ENCODE data around the gene GMDS. TPM values are rescaled to one million over a fixed set of nuclear protein-coding genes. Genes with fewer than 3 reads are reported as not detected.

The GMDS gene
- total RNA-seq, 1 experiment from 2014 or later = 31.1 TPM

- Mint-ChIP-seq H3K4me3 (ENCODE audit: unreplicated experiment) (no peak overlapping the region), H3K4me1 (ENCODE audit: low read depth, unreplicated experiment) (peaks cover 8% of the 10 kb centered on the region), H3K9me3 (ENCODE audit: unreplicated experiment) (no peaks in the 10 kb centered on the region), H3K36me3 (ENCODE audit: insufficient read depth, unreplicated experiment) (no peaks in the 10 kb centered on the region), H3K27ac (ENCODE audit: unreplicated experiment) (no peak overlapping the region), H3K27me3 (ENCODE audit: insufficient read depth, unreplicated experiment) (no peaks in the 10 kb centered on the region)
- TF ChIP-seq CTCF (IDR thresholded peaks at IDR 0.05; ENCODE audit: insufficient read depth in 1 of 2, low read depth in 1 of 2, low read length in 1 of 2, severe bottlenecking in 1 of 2, unreplicated experiment in 1 of 2) = no peak
- POLR2A ChIA-PET = no interaction called here
- CTCF ChIA-PET = no interaction called here
- BruUV-seq (replicated peaks) = no TSS peak
- intact Hi-C loops (cut with micrococcal nuclease; ENCODE audit: unreplicated experiment) = no loop called here
- Histone ChIP-seq H3K4me1 (peaks cover 22% of the 10 kb centered on the region), H3K4me3 (ENCODE audit: low read depth, low read length) (no peak overlapping the region), H3K9me3 (no peaks in the 10 kb centered on the region), H3K36me3 (ENCODE audit: control insufficient read depth, insufficient read depth, low read length) (no peaks in the 10 kb centered on the region), H3K27me3 (replicated peaks; ENCODE audit: control insufficient read depth, insufficient read depth, low read length) (no peaks in the 10 kb centered on the region)
- no peak for DNase-seq
Observed at GRCh38 chr6:1630212-1630770, 615.1 kb downstream of the GMDS start.

- no peaks in the 10 kb centered on the region for H3K27me3 ChIP-seq (replicated peaks; ENCODE audit: control insufficient read depth, insufficient read depth, low read length)
- no peak overlapping the region for H3K4me3 ChIP-seq (ENCODE audit: low read depth, low read length)
- ChIA-PET POLR2A (no interaction called here), CTCF (no interaction called here)
- peaks cover 8% of the 10 kb centered on the region for H3K4me1 Mint-ChIP-seq (ENCODE audit: low read depth, unreplicated experiment)
- H3K9me3 Mint-ChIP-seq (ENCODE audit: unreplicated experiment) = no peaks in the 10 kb centered on the region
- H3K27ac Mint-ChIP-seq (ENCODE audit: unreplicated experiment) = no peak overlapping the region
- DNase-seq = no peak
- no TSS peak for BruUV-seq (replicated peaks)
- no peaks in the 10 kb centered on the region for H3K9me3 ChIP-seq
- no peaks in the 10 kb centered on the region for H3K36me3 Mint-ChIP-seq (ENCODE audit: insufficient read depth, unreplicated experiment)
- TF ChIP-seq CTCF (IDR thresholded peaks at IDR 0.05; ENCODE audit: insufficient read depth in 1 of 2, low read depth in 1 of 2, low read length in 1 of 2, severe bottlenecking in 1 of 2, unreplicated experiment in 1 of 2) = no peak
- no peaks in the 10 kb centered on the region for H3K36me3 ChIP-seq (ENCODE audit: control insufficient read depth, insufficient read depth, low read length)
- intact Hi-C loops (cut with micrococcal nuclease; ENCODE audit: unreplicated experiment) = no loop called here
- H3K27me3 Mint-ChIP-seq (ENCODE audit: insufficient read depth, unreplicated experiment) = no peaks in the 10 kb centered on the region
- H3K4me3 Mint-ChIP-seq (ENCODE audit: unreplicated experiment) = no peak overlapping the region
- H3K4me1 ChIP-seq = peaks cover 22% of the 10 kb centered on the region
Observed at GRCh38 chr6:1629316-1629715, 616.1 kb downstream of the GMDS start.

DNA sequence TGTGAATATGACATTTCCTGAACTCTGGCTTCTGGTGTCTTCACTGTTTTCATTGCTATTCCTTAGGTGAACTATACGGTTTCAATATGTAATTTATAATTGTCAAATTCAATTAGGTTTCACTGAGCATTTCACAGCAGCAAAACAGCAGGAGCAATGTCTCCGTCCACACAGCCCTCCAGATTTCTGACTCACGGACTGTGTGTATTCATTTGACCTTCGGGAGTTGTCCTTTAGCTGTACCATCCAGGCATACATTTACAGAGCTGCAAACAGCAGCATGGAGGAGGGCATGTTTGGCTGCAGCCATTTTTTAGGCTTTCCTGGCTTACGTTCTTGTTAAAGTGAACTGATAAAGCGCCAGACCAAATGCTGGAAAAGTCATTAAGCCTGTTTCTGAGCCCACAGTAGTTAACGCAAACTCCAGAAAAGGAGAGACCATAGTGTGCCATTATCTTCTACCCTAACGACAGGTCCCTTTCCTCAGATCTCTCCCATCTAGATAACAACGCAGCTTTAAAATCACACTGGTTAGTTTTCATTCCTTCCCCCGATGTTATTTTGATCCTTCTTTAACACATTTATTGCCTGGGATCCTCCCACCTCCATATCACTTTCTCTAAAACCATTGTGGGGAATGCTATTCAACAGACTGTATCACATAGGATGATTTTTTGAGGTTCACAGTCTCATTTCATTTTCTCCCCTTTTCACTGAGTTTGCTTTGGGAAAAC, 617.4 kb downstream of the GMDS start:
- Mint-ChIP-seq H3K4me1 (ENCODE audit: low read depth, unreplicated experiment) (peaks cover 8% of the 10 kb centered on the region), H3K27me3 (ENCODE audit: insufficient read depth, unreplicated experiment) (no peaks in the 10 kb centered on the region), H3K36me3 (ENCODE audit: insufficient read depth, unreplicated experiment) (no peaks in the 10 kb centered on the region), H3K27ac (ENCODE audit: unreplicated experiment) (no peak overlapping the region), H3K9me3 (ENCODE audit: unreplicated experiment) (no peaks in the 10 kb centered on the region), H3K4me3 (ENCODE audit: unreplicated experiment) (no peak overlapping the region)
- POLR2A ChIA-PET = no interaction called here
- Histone ChIP-seq H3K4me3 (ENCODE audit: low read depth, low read length) (no peak overlapping the region), H3K27me3 (replicated peaks; ENCODE audit: control insufficient read depth, insufficient read depth, low read length) (no peaks in the 10 kb centered on the region), H3K4me1 (peaks cover 22% of the 10 kb centered on the region), H3K9me3 (no peaks in the 10 kb centered on the region), H3K36me3 (ENCODE audit: control insufficient read depth, insufficient read depth, low read length) (no peaks in the 10 kb centered on the region)
- CTCF ChIA-PET = no interaction called here
- no TSS peak for BruUV-seq (replicated peaks)
- intact Hi-C loops (cut with micrococcal nuclease; ENCODE audit: unreplicated experiment) = no loop called here
- DNase-seq = no peak
- TF ChIP-seq CTCF (IDR thresholded peaks at IDR 0.05; ENCODE audit: insufficient read depth in 1 of 2, low read depth in 1 of 2, low read length in 1 of 2, severe bottlenecking in 1 of 2, unreplicated experiment in 1 of 2) = no peak

All from Caco-2 (cell line).